MG63 (cell line): ENCODE measurements around the gene MED20. TPM values are rescaled to one million over a fixed set of nuclear protein-coding genes. Genes with fewer than 3 reads are reported as not detected.

Experiments
- DNase-seq: peaks from one replicate; pipeline ENCODE4 v3.0.0-alpha.2; 2020
- H3K27me3 ChIP-seq: fragments of 250-450 bp; sonication (Bioruptor Pico); 2 replicates; pipeline ENCODE4 v1.5.1; 2020; ENCODE audit warnings: mild to moderate bottlenecking, moderate library complexity
- H3K36me3 ChIP-seq: fragments of 250-450 bp; sonication (Bioruptor Pico); 2 replicates; pipeline ENCODE4 v1.5.1; 2020; ENCODE audit warnings: mild to moderate bottlenecking, moderate library complexity
- H3K4me3 ChIP-seq: fragments of 250-450 bp; sonication (Bioruptor Pico); 2 replicates; pipeline ENCODE4 v1.5.1; 2020; ENCODE audit warnings: mild to moderate bottlenecking, moderate library complexity
- H3K9me3 ChIP-seq: fragments of 250-450 bp; sonication (Bioruptor Pico); 2 replicates; pipeline ENCODE4 v1.5.1; 2020; ENCODE audit warnings: mild to moderate bottlenecking, moderate library complexity
- total RNA-seq: library from RNA; depleted of rRNA; stranded (reverse); fragments of >200 nt; shearing (Covaris generic); gene quantifications from 2 replicates; pipeline ENCODE4 v1.2.3, GENCODE V29; 2014; ENCODE audit warnings: low replicate concordance

Gene MED20
- total RNA-seq, 1 experiment from 2014 or later, result 7.7 TPM

DNA sequence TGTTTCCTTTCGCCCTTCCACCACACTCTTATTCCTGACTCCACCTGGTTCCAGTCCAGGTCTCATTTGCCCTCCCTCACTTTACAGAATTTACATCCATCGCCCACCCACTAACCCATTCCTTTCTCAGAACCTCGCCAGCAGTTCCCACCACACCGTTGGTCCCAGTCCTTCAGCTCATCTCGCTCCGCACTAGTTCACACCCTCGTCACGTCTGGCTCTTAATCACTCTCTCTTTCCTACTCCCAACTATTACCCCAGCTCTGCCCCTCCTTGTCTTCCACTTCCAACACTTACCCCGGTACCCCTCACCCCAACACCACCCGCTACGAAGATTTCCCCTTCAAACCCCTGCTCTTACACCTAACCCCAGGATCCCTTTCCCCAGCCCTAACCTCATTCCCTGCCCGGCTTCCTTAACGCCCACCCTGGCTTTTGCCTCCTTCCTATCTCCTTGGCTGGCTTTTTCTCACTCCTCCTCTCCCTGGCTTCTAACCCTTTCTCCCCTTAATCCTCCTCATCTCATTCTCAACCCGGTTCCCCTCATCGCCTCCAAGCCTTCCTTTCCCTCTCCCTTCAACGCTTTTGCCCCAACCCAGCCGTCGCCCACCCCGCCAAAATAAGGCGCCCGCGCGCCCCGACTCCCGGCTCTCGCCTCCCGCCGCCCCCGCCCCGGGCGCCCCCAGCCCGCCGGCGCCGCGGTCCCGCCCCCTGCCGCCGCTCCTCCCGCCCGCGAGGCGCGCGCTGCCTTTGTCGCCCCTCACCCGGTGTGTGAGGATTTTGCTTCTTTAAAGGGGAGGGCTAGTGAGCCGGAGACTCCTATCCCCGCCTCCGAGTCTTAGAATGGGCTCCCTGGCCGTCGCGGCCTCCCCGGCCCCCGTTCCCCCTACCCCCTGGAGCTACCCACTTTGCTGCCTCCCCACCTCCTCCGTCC, 26.3 kb downstream of the MED20 start:
- DNase-seq, result no peak
- Histone ChIP-seq H3K4me3 (peak overlapping the region; percentile 70), H3K36me3 (no peaks in the 10 kb centered on the region), H3K27me3 (no peaks in the 10 kb centered on the region), H3K9me3 (no peaks in the 10 kb centered on the region)

DNA sequence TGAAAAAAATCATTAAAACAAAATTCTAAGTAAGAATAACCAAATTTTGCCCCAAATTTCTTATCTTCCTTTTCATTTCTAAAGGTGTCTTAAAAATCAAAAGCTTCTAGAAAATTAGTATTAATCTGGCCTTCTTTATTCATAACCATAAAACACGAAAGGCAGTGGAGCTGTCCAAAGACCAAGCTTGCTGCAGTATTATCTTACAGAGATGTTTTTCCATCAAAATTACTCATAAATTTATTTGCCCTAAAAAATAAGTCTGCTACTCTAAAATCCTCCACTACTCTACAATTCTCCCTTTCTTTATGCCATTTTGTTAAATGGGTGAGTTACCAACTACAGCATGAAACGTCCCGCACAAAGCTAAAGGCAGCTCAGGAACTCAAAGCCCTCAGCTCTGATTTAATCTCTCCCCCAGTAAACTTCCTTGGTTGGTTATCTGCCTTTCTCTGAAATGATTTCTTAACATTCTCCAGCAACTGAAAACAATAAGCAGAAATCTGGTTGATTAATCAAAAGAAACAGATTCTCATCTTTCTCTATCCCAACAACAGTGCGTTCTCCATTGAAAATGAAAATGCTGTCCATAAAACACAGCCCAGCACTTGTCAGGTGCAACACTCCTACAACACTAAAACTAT, 27.9 kb downstream of the MED20 start:
- DNase-seq, result no peak
- H3K4me3 ChIP-seq, result no peak overlapping the region
- no peaks in the 10 kb centered on the region for H3K9me3 ChIP-seq
- H3K27me3 ChIP-seq, result no peaks in the 10 kb centered on the region
- H3K36me3 ChIP-seq, result no peaks in the 10 kb centered on the region

DNA sequence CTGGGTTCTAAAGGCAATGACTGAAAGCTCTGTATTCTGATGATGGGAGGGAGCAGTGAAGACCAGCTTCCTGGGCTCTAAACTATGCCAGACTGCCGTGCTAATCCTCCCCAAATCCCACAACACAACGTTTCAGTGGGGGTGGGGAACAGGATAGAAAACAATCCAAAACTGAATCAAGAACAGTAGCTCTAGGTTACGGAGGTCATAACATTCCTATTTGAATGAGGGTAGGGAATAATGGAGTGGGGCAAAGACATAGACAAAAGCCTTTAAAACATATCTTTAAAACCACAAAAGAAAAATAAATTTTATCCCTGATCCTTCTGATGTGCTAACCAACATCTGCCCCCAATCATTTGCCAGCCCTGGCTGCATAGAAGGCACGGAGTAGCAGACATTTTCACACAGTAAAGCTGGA, 33.6 kb downstream of the MED20 start:
- no peak for DNase-seq
- Histone ChIP-seq H3K9me3 (no peaks in the 10 kb centered on the region), H3K4me3 (no peak overlapping the region), H3K27me3 (no peaks in the 10 kb centered on the region), H3K36me3 (no peaks in the 10 kb centered on the region)

DNA sequence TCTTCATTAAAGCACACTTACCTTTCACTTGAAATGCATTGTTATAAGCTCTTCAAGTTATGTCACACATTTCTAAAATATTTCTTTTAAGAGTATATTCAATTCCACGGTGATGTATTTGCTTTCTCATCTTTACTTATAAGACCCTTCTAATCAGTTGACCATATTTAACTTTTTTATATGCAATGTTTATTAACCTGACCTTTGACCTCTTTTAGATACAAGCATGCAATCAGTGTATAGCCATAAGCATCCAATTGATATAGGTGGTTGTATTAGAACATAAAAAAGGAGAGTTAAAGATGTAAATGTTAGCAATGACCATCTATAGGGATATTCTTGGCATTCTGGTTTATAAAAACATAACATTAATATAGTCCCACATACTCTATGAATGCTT, 35.0 kb downstream of the MED20 start:
- no peak for DNase-seq
- Histone ChIP-seq H3K9me3 (no peaks in the 10 kb centered on the region), H3K27me3 (no peaks in the 10 kb centered on the region), H3K36me3 (no peaks in the 10 kb centered on the region), H3K4me3 (no peak overlapping the region)

DNA sequence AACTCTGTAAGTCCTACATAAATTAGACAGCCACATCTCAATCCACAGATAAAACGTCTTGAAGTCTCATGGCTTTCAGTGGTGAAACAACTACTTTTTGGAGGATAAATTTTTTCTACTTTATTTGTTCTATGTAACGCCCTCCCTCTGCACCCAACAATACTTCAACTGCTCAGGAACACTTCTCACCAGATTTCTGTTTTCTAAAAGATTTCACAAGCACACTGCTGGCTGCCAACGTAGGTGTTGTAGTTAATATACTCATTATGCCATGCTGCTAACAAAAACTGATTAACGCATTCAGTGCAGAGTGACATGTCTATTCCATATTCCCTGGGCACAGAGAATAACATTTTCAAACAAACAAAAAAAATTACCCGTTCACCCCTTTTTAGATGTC, 36.0 kb downstream of the MED20 start:
- Histone ChIP-seq H3K27me3 (no peaks in the 10 kb centered on the region), H3K36me3 (no peaks in the 10 kb centered on the region), H3K4me3 (no peak overlapping the region), H3K9me3 (no peaks in the 10 kb centered on the region)
- no peak for DNase-seq

DNA sequence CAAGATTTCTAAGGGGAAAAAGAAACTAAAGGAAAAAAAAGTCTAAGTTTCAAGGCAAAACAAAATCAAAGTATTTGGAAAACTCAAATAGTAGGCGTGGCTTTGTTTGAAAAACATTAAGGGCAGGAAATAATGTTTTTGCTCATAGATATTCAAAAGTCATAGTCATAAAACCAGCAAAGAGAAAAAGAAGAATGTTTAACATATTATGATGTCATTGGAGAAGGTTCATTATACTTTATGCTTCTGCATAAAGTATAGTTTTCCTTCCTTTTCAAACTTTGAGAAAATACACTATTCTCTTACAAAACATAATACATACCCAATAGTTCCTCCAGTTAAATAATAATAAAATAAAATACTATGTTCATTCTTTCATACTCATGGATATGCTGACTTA, 39.4 kb downstream of the MED20 start:
- Histone ChIP-seq H3K9me3 (no peaks in the 10 kb centered on the region), H3K4me3 (no peak overlapping the region), H3K27me3 (no peaks in the 10 kb centered on the region), H3K36me3 (no peaks in the 10 kb centered on the region)
- DNase-seq, result no peak

DNA sequence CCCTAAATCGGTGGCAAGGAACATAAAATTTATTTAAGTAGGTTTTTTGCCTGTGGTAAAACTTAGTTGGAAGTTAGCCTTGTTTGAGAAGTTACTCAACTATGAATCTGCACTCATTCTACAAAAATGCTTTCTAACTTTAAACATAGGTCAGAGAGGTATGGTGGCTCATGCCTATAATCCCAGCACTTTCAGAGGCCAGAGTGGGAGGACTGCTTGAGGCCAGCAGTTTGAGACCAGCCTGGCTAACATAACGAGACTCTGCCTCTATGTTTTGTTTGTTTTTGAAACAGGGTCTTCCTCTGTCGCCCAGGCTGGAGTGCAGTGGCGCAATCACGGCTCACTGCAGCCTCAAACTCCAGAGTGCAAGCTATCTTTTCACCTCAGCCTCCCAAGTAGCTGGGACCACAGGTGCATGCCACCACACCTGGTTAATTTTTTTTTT, 42.0 kb downstream of the MED20 start:
- no peaks in the 10 kb centered on the region for H3K36me3 ChIP-seq
- DNase-seq, result peak; percentile 49
- no peaks in the 10 kb centered on the region for H3K9me3 ChIP-seq
- no peaks in the 10 kb centered on the region for H3K27me3 ChIP-seq
- H3K4me3 ChIP-seq, result no peak overlapping the region

DNA sequence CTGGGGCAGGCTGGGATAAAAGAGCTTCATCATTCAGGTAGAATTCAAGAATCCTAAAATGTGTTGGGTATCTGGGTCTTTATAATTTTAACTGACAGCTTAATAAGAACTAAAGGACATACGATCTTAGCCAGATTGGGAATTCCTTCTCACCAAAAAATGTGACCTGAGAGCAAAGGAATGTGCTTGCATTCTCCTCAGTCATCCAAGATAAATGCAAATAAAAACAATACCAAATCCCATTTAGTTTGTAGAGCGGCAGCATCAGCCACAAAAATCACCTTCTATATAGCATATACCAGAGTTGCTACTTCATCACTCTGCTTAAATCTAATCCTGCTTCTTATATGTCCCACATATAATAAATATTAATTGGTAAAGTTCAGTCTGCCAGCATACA, 42.7 kb downstream of the MED20 start:
- DNase-seq, result peak; percentile 12
- H3K36me3 ChIP-seq, result no peaks in the 10 kb centered on the region
- H3K4me3 ChIP-seq, result no peak overlapping the region
- no peaks in the 10 kb centered on the region for H3K27me3 ChIP-seq
- H3K9me3 ChIP-seq, result no peaks in the 10 kb centered on the region

DNA sequence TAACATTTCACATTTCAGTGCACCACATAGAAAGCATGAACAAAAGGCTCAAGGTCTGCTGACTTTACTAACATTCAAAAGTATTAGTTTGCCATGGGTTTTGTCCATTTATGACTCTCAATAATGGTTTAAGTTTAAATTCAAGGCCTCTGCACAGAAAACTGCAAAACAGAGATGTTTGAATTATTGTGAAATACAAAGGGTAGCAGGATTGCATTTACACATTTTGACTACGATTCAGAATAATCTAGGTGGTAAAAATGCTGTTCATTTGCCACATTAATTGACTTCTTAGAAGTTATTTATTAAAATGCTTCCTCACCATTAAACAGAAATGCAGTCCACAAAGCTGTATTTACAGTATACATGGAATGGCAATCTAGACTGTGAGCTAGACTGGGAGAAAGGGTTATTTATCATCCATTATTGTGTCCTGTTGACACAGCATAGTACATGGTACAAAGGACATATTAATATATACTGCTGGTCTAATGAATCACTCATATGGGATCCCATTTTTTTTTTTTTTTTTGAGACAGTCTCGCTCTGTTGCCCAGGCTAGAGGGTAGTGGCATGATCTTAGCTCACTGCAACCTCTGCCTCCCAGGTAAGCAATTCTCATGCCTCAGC, 43.8 kb downstream of the MED20 start:
- no peak for DNase-seq
- H3K4me3 ChIP-seq, result no peak overlapping the region
- no peaks in the 10 kb centered on the region for H3K9me3 ChIP-seq
- no peaks in the 10 kb centered on the region for H3K36me3 ChIP-seq
- no peaks in the 10 kb centered on the region for H3K27me3 ChIP-seq

DNA sequence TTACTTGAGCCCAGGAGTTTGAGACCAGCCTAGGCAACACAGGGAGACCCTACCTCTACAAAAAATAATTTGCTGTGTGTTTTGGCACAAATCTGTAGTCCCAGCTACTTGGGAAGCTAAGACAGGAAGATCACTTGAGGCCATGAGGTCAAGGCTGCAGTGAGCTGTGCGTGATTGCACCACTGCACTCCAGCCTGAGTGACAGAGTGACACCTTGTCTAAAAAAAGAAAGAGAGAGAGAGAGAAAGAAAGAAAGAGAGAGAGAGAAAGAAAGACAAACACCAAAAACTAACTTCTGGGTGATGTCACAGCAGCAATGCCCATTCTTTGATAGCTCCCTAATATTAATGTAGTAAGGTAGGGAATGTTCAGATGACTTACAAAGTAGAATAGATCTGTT, 46.2 kb downstream of the MED20 start:
- DNase-seq, result no peak
- H3K27me3 ChIP-seq, result no peaks in the 10 kb centered on the region

DNA sequence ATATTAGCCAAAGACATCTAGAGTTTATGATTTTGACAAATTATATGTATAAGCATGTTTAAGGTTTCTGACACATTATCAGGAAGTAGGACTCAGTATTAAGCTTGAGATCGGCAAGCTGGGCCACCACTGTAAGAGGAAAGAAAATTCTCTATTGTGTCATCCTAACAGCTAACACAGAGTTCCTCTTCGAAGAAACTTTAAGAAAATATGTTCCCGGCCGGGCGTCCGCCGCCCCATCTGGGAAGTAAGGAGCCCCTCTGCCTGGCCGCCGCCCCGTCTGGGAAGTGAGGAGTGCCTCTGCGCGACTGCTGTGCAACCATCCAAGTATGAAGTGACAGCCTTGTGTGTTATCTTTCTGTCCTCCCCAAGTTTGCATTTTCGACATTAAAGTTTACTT, 48.8 kb downstream of the MED20 start:
- H3K36me3 ChIP-seq, result no peaks in the 10 kb centered on the region
- DNase-seq, result no peak
- no peaks in the 10 kb centered on the region for H3K27me3 ChIP-seq
- H3K4me3 ChIP-seq, result no peak overlapping the region
- no peaks in the 10 kb centered on the region for H3K9me3 ChIP-seq

More for the DNA sequence above, 46.2 kb downstream of the MED20 start:
- Histone ChIP-seq H3K4me3 (no peak overlapping the region), H3K36me3 (no peaks in the 10 kb centered on the region), H3K9me3 (no peaks in the 10 kb centered on the region)

DNA sequence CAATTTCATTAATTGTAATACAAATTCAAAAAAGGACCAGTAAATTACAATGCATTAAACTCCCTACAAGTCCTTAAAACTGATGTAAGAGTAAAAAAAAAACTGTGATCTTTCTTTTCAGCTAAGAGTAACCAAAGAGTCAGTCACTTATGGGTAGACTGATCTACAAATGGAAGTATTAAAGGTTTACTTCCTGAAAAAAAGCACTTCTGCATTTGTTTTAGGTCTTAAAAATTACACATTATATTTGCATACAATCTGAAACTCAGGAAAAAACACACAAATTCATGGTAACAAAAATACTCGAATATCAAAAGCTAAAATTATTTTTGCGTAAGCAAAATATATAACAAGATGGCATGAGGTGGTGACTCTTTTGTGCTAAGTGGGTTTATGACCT, 49.2 kb downstream of the MED20 start:
- no peaks in the 10 kb centered on the region for H3K36me3 ChIP-seq
- no peaks in the 10 kb centered on the region for H3K27me3 ChIP-seq
- no peaks in the 10 kb centered on the region for H3K9me3 ChIP-seq
- no peak overlapping the region for H3K4me3 ChIP-seq
- DNase-seq, result no peak

DNA sequence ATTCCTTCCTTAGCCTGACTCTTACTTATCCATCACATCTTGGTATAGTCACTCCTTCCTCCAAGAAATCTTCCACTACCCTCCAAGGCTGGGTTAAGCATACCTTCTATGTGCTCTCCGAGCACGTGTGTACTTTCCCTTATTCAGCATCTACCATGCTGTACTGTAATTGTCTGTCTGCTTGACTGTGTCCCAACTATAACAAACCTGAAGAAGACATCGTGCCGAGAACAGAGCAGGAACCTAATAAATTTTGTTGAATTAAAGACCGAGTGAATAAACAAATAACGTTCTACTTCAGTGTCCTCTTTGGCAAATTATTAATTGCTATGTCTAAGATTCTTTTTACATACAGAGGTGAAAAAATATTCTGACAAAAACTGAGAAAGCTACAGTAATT, 61.6 kb downstream of the MED20 start:
- H3K9me3 ChIP-seq, result no peaks in the 10 kb centered on the region
- DNase-seq, result no peak
- no peaks in the 10 kb centered on the region for H3K36me3 ChIP-seq
- no peak overlapping the region for H3K4me3 ChIP-seq
- H3K27me3 ChIP-seq, result no peaks in the 10 kb centered on the region

DNA sequence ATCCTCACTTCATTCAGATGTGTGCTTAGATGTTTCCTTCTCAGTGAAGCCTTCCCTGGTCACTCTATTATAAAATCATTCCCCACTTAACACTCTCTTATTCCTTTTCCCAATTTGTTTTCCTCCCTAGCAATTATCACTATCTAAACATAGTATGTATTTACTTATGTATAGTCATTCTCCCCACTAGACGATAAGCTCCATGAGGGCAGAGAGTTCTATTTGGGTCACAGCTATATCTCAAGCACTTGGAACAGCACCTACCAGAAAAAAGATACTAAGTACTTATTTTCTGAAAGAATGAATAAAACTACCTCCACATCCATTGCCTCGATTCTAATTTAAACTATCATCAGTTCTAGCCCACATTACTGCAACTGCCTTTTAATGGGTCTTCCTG, 62.2 kb downstream of the MED20 start:
- H3K4me3 ChIP-seq, result no peak overlapping the region
- no peaks in the 10 kb centered on the region for H3K9me3 ChIP-seq
- no peaks in the 10 kb centered on the region for H3K27me3 ChIP-seq
- DNase-seq, result no peak
- H3K36me3 ChIP-seq, result no peaks in the 10 kb centered on the region
